ENCODE measurements around the gene FBXL5. TPM values are rescaled to one million over a fixed set of nuclear protein-coding genes. Genes with fewer than 3 reads are reported as not detected.
A peak's percentile ranks its signal among the peaks of the same experiment; 100 is the strongest.

FBXL5 gene
- total RNA-seq (2014; rRNA removed; shearing (Covaris generic); ENCODE audit: low replicate concordance), result 26.2 and 35.0 TPM in 2 replicates

GRCh38 chr4:15655223-15656037, at the start of gene FBXL5:
Gene FBXL5 (minus strand): TSS chr4:15655357. CDS start chr4:15655287, 70 bp downstream.
- peak; percentile 76 for DNase-seq
- Histone ChIP-seq H3K36me3 (peaks cover 2% of the 10 kb centered on the region), H3K27me3 (no peaks in the 10 kb centered on the region), H3K9me3 (no peaks in the 10 kb centered on the region), H3K4me3 (peak within 1 kb of the TSS; percentile 67)

GRCh38 chr4:15704129-15704528, 49.0 kb upstream of the FBXL5 start:
- Histone ChIP-seq H3K9me3 (no peaks in the 10 kb centered on the region), H3K4me3 (no peak overlapping the region), H3K36me3 (no peaks in the 10 kb centered on the region), H3K27me3 (no peaks in the 10 kb centered on the region)
- no peak for DNase-seq

- Histone ChIP-seq H3K9me3 (no peaks in the 10 kb centered on the region), H3K4me3 (no peak overlapping the region), H3K36me3 (no peaks in the 10 kb centered on the region), H3K27me3 (no peaks in the 10 kb centered on the region)
- DNase-seq, result no peak
Measured at GRCh38 chr4:15703439-15703838, 48.3 kb upstream of the FBXL5 start.

- DNase-seq, result peak; percentile 38
Measured at GRCh38 chr4:15702941-15703403, 47.8 kb upstream of the FBXL5 start, which contains the start of gene BST1. Gene BST1 (plus strand): TSS chr4:15703065. CDS start chr4:15703145, 80 bp downstream.

GRCh38 chr4:15696866-15697265, 41.7 kb upstream of the FBXL5 start:
- DNase-seq, result no peak
- no peaks in the 10 kb centered on the region for H3K36me3 ChIP-seq
- H3K27me3 ChIP-seq, result no peaks in the 10 kb centered on the region
- peaks cover 4% of the 10 kb centered on the region; the same call in 1 of the 2 replicates for H3K9me3 ChIP-seq
- no peak overlapping the region for H3K4me3 ChIP-seq

More at GRCh38 chr4:15702941-15703403, 47.8 kb upstream of the FBXL5 start, which contains the start of gene BST1:
- Histone ChIP-seq H3K27me3 (no peaks in the 10 kb centered on the region), H3K4me3 (peak within 1 kb of the TSS; percentile 25), H3K9me3 (no peaks in the 10 kb centered on the region), H3K36me3 (no peaks in the 10 kb centered on the region)

GRCh38 chr4:15695729-15696128, 40.6 kb upstream of the FBXL5 start:
- Histone ChIP-seq H3K27me3 (no peaks in the 10 kb centered on the region), H3K4me3 (no peak overlapping the region), H3K36me3 (no peaks in the 10 kb centered on the region), H3K9me3 (peaks cover 4% of the 10 kb centered on the region; the same call in 1 of the 2 replicates)
- no peak for DNase-seq

- peak; percentile 76 for DNase-seq
- Histone ChIP-seq H3K9me3 (peaks cover 4% of the 10 kb centered on the region; the same call in 1 of the 2 replicates), H3K36me3 (no peaks in the 10 kb centered on the region), H3K4me3 (no peak overlapping the region), H3K27me3 (no peaks in the 10 kb centered on the region)
Measured at GRCh38 chr4:15695240-15695699, 40.1 kb upstream of the FBXL5 start.

- Histone ChIP-seq H3K4me3 (no peak overlapping the region), H3K27me3 (no peaks in the 10 kb centered on the region), H3K9me3 (peaks cover 4% of the 10 kb centered on the region; the same call in 1 of the 2 replicates), H3K36me3 (peaks cover 3% of the 10 kb centered on the region)
- DNase-seq, result no peak
Measured at GRCh38 chr4:15694431-15694830, 39.3 kb upstream of the FBXL5 start.

- DNase-seq, result no peak
- Histone ChIP-seq H3K9me3 (peaks cover 4% of the 10 kb centered on the region; the same call in 1 of the 2 replicates), H3K27me3 (no peaks in the 10 kb centered on the region), H3K36me3 (peaks cover 15% of the 10 kb centered on the region), H3K4me3 (no peak overlapping the region)
Measured at GRCh38 chr4:15692602-15693001, 37.4 kb upstream of the FBXL5 start.

- peaks cover 26% of the 10 kb centered on the region for H3K36me3 ChIP-seq
- H3K4me3 ChIP-seq, result no peak overlapping the region
- DNase-seq, result peak; percentile 29
- H3K27me3 ChIP-seq, result no peaks in the 10 kb centered on the region
- H3K9me3 ChIP-seq, result no peaks in the 10 kb centered on the region
Measured at GRCh38 chr4:15691346-15692135, 36.4 kb upstream of the FBXL5 start.

GRCh38 chr4:15690020-15690809, 35.1 kb upstream of the FBXL5 start:
- Histone ChIP-seq H3K4me3 (no peak overlapping the region), H3K27me3 (no peaks in the 10 kb centered on the region), H3K36me3 (peaks cover 36% of the 10 kb centered on the region), H3K9me3 (no peaks in the 10 kb centered on the region)
- DNase-seq, result no peak

GRCh38 chr4:15689540-15689939, 34.4 kb upstream of the FBXL5 start:
- H3K27me3 ChIP-seq, result no peaks in the 10 kb centered on the region
- peaks cover 43% of the 10 kb centered on the region for H3K36me3 ChIP-seq
- no peaks in the 10 kb centered on the region for H3K9me3 ChIP-seq
- H3K4me3 ChIP-seq, result no peak overlapping the region
- DNase-seq, result no peak

GRCh38 chr4:15688051-15688450, 32.9 kb upstream of the FBXL5 start:
- peaks cover 53% of the 10 kb centered on the region for H3K36me3 ChIP-seq
- H3K4me3 ChIP-seq, result no peak overlapping the region
- no peaks in the 10 kb centered on the region for H3K9me3 ChIP-seq
- no peak for DNase-seq
- no peaks in the 10 kb centered on the region for H3K27me3 ChIP-seq

- H3K27me3 ChIP-seq, result no peaks in the 10 kb centered on the region
- no peak for DNase-seq
- peaks cover 51% of the 10 kb centered on the region for H3K36me3 ChIP-seq
- no peak overlapping the region for H3K4me3 ChIP-seq
- H3K9me3 ChIP-seq, result no peaks in the 10 kb centered on the region
Measured at GRCh38 chr4:15684498-15684897, 29.3 kb upstream of the FBXL5 start.

- Histone ChIP-seq H3K27me3 (no peaks in the 10 kb centered on the region), H3K36me3 (peaks cover 43% of the 10 kb centered on the region), H3K9me3 (no peaks in the 10 kb centered on the region), H3K4me3 (peak overlapping the region; percentile 84; the same call in 1 of the 2 replicates)
- no peak for DNase-seq
Measured at GRCh38 chr4:15683143-15683495, 28.0 kb upstream of the FBXL5 start.
